Upper lobe of left lung (tissue), 6 donors: ENCODE results near the gene TGFB2. TPM values are rescaled to one million over a fixed set of nuclear protein-coding genes. Genes with fewer than 3 reads are reported as not detected.

Experiments used
- ATAC-seq, 2 donors: fragments of 200-7000 bp; cut with Tn5 transposase; one replicate each; pipeline ENCODE4 v1.9.1; 2022; ENCODE audit warnings: mild to moderate bottlenecking in 2 of 2, moderate library complexity in 2 of 2; ENCODE audit not compliant: low FRiP score in 2 of 2
- DNase-seq, 2 donors: peaks; one replicate each; pipeline ENCODE4 v3.0.0-alpha.2; 2019 to 2020
- H3K27ac ChIP-seq, 4 donors: fragments of 200-600 bp; sonication (generic); one replicate each; pipeline ENCODE4 v1.5.1; 2016 to 2019
- H3K27me3 ChIP-seq, 4 donors: fragments of 200-600 bp; sonication (generic); one replicate each; pipeline ENCODE4 v1.5.1; 2017 to 2019
- H3K36me3 ChIP-seq, 4 donors: fragments of 200-600 bp; sonication (generic); one replicate each; pipeline ENCODE4 v1.5.1; 2016 to 2019
- H3K4me1 ChIP-seq, 4 donors: fragments of 200-600 bp; sonication (generic); one replicate each; pipeline ENCODE4 v1.5.1; 2018 to 2019
- H3K4me3 ChIP-seq, 4 donors: fragments of 200-600 bp; sonication (generic); one replicate each; pipeline ENCODE4 v1.5.1; 2017 to 2019; ENCODE audit warnings: mild to moderate bottlenecking in 2 of 4, moderate library complexity in 1 of 4
- H3K9me3 ChIP-seq, 4 donors: fragments of 200-600 bp; sonication (generic); one replicate each; pipeline ENCODE4 v1.5.1; 2018 to 2019
- EP300 ChIP-seq, 4 donors: sonication (generic); formaldehyde crosslinking; IDR thresholded peaks; one replicate each; pipeline ENCODE4 v1.5.1; 2017; ENCODE audit warnings: antibody characterized with exemption in 4 of 4, control low read depth in 2 of 4
- POLR2A ChIP-seq, 4 donors: fragments of 450-650 bp; IDR thresholded peaks; one replicate each; pipeline ENCODE4 v1.5.1; 2016 to 2017; ENCODE audit warnings: antibody characterized with exemption in 4 of 4, mild to moderate bottlenecking in 2 of 4
- POLR2AphosphoS5 ChIP-seq, 2 donors: sonication (generic); formaldehyde crosslinking; IDR thresholded peaks; one replicate each; pipeline ENCODE4 v1.5.1; 2017; ENCODE audit warnings: antibody characterized with exemption in 2 of 2
- WGBS, 2 donors: methylation state at CpG; one replicate each; pipeline ENCODE4 v1.1.5; 2017 to 2018; 5-methylcytosine and 5-hydroxymethylcytosine counted together
- total RNA-seq, 6 donors: library from RNA; depleted of rRNA in 4 of 6; stranded (reverse); fragments of >200 nt in 4 of 6; gene quantifications; one replicate each; pipeline versions ENCODE4 v1.1.0 to v1.2.1, GENCODE V29; 2016 to 2021
- TF ChIP-seq, protein P1 (sequence below), 6 experiments: fragments of 450-650 bp in 4 of 6; fragments of 200-600 bp in 2 of 6; sonication (generic) in 2 of 6; IDR thresholded peaks; one replicate each; pipeline ENCODE4 v1.5.1; 2016 to 2019; ENCODE audit warnings: antibody characterized with exemption in 6 of 6
- donor health status: DM: no; HTN: no; CAD: no; lungs with moderate emphysema.
- donor health status: DM: no; HTN: yes; CAD: no; lungs with severe emphysema.

The TGFB2 gene
- total RNA-seq, 6 donors from 2014 or later = 4.2 to 13.7 (median 9.9) TPM

DNA sequence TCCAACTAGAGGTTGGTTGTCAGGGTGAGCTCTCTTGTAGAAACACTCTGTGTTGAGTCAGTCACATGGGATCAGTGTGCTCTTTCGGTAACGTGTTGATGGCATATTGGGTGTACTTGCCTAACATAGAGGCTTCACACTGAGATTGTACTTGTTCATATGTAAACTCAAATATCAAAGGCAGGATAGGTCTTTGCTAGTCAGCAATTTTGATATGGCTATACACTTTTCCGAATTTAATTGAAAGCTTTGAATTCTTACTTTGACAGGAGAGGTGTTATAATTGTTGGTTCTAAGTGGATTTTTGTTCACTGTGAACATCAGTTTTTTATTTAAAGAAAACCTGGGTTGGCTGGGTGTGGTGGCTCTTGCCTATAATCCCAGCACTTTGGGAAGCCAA is 16.4 kb upstream of the TGFB2 start:
- H3K9me3 ChIP-seq = no peaks in the 10 kb centered on the region
- 79 to 87% methylated on average over 3 of the region's 3 CpGs for WGBS, 2 donors
- H3K36me3 ChIP-seq = peaks cover 0 to 20% (median 7%) of the 10 kb centered on the region in 4 donors

DNA sequence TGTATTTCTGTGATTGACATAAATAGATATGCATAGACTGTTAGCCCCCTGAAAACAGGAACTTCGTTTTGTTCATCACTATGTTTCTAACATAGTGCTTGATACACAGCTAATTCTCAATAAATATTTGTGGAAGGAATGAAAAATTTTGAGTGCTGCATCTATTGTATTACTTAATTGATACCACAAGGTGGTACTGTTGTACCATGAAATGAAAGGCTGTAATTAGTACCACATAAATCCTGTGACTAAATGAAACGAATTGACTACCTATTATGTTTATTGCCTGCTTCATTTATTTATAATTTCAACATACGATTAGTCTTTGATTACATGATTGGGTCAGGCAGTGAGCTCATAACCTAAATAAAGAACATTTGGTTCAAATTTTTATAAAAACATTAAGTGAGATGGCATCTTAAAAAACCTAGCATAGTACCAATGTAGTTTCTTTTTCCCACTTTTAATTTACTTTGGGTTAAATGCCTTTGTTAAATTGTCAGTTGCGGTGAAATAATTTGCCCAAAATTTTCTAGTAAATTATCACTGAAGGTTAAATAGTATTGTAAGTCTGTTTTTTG is 15.0 kb upstream of the TGFB2 start:
- Histone ChIP-seq H3K36me3 (peaks cover 0 to 8% (median 0%) of the 10 kb centered on the region in 4 donors), H3K27me3 (no peaks in the 10 kb centered on the region), H3K27ac (no peak overlapping the region), H3K4me3 (no peak overlapping the region), H3K4me1 (no peaks in the 10 kb centered on the region), H3K9me3 (no peaks in the 10 kb centered on the region)
- 24 to 26% methylated on average over 4 of the region's 4 CpGs for WGBS, 2 donors
- peak in 1 of 2 donors; percentile 78 for ATAC-seq
- DNase-seq = no peak
- TF ChIP-seq, protein P1, sequence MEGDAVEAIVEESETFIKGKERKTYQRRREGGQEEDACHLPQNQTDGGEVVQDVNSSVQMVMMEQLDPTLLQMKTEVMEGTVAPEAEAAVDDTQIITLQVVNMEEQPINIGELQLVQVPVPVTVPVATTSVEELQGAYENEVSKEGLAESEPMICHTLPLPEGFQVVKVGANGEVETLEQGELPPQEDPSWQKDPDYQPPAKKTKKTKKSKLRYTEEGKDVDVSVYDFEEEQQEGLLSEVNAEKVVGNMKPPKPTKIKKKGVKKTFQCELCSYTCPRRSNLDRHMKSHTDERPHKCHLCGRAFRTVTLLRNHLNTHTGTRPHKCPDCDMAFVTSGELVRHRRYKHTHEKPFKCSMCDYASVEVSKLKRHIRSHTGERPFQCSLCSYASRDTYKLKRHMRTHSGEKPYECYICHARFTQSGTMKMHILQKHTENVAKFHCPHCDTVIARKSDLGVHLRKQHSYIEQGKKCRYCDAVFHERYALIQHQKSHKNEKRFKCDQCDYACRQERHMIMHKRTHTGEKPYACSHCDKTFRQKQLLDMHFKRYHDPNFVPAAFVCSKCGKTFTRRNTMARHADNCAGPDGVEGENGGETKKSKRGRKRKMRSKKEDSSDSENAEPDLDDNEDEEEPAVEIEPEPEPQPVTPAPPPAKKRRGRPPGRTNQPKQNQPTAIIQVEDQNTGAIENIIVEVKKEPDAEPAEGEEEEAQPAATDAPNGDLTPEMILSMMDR (IDR thresholded peaks at IDR 0.05) = peak; percentile 35 to 76 (median 68)
- no peak for TF ChIP-seq POLR2A (IDR thresholded peaks at IDR 0.05)

More for the DNA sequence above, 16.4 kb upstream of the TGFB2 start:
- no peak overlapping the region for H3K27ac ChIP-seq
- TF ChIP-seq EP300 (IDR thresholded peaks at IDR 0.05) (no peak), POLR2A (IDR thresholded peaks at IDR 0.05) (no peak)
- no peak for ATAC-seq
- H3K4me3 ChIP-seq = no peak overlapping the region
- no peaks in the 10 kb centered on the region for H3K4me1 ChIP-seq
- DNase-seq = no peak
- H3K27me3 ChIP-seq = no peaks in the 10 kb centered on the region

DNA sequence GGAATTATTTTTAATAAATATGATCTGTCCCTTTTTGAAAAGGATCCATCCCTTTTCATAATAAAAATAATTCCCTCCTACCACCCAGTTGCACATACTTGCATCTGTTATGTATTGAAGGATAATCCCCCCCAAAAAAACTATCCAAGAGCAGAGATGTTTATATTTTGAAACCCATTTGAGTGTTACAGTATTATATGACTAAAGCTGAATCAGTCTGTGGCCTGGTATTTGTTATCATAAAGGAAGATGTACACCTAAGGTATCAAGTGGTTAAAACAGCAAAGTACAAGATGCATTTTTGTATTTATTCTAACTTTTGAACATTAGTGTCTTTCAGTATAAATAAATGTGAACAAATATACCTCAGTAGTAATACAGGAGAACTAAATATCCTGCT is 12.7 kb upstream of the TGFB2 start:
- ATAC-seq (no peak), DNase-seq (no peak)
- TF ChIP-seq, protein P1 (IDR thresholded peaks at IDR 0.05) = no peak
- TF ChIP-seq EP300 (IDR thresholded peaks at IDR 0.05) = no peak
- no peak for TF ChIP-seq POLR2A (IDR thresholded peaks at IDR 0.05)
- TF ChIP-seq POLR2AphosphoS5 (IDR thresholded peaks at IDR 0.05) = no peak
- Histone ChIP-seq H3K27me3 (no peaks in the 10 kb centered on the region), H3K4me1 (no peaks in the 10 kb centered on the region), H3K4me3 (no peak overlapping the region), H3K27ac (no peak overlapping the region), H3K9me3 (no peaks in the 10 kb centered on the region), H3K36me3 (peaks cover 0 to 4% (median 0%) of the 10 kb centered on the region in 4 donors)

DNA sequence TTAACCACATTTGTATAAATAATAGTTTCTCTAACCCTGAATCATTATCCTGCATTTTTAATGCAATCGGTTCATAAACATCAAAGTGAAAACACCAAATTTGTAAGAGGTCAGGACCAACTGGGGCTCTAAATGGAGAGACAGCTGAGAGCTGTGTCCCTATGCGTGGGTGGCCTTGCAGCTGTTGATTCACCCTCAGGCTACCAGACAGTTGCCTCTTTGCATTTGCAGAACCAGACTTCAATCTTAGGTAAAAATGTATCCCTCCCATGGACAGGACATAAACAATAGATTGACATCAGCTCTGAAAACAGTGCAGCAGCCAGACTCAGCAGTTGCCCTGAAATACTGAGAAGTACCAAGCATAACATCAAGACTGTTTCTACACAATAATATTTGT is 8.8 kb upstream of the TGFB2 start:
- Histone ChIP-seq H3K27ac (no peak overlapping the region), H3K4me3 (no peak overlapping the region), H3K9me3 (no peaks in the 10 kb centered on the region), H3K27me3 (no peaks in the 10 kb centered on the region), H3K36me3 (no peaks in the 10 kb centered on the region), H3K4me1 (no peaks in the 10 kb centered on the region)
- no peak for ATAC-seq
- no peak for DNase-seq
- WGBS, 2 donors = 82 to 90% methylated on average over 2 of the region's 2 CpGs
- TF ChIP-seq, protein P1 (IDR thresholded peaks at IDR 0.05) = no peak
- TF ChIP-seq EP300 (IDR thresholded peaks at IDR 0.05) (no peak), POLR2AphosphoS5 (IDR thresholded peaks at IDR 0.05) (no peak), POLR2A (IDR thresholded peaks at IDR 0.05) (no peak)

DNA sequence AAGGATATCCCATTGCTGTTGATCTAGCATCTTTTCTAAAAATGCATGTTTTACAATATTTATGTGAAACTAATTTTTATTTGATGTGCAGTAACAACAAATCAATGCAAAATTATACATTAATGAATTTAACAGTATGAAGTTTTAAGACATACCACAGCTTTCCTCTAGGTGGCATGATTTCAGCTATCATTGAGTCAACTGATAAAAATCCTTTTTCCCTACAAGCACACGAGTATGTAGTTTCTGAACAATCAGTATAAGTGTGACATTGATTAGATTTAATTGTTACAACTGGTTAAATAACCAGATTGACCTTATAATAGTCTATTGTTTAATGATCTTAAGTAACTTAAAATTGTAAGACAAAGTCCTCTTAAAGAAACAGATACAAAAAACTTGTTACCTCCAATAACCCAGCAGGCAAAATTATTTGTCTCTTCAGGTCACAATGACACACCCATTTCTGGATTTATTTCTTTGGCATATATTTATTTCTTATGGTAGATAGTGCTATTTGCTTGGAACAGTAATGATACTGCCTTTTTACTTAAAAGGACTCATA is 5.8 kb upstream of the TGFB2 start:
- H3K4me1 ChIP-seq = no peaks in the 10 kb centered on the region
- peak in 1 of 2 donors; percentile 69 for ATAC-seq
- no peak overlapping the region for H3K4me3 ChIP-seq
- no peak for DNase-seq
- no peaks in the 10 kb centered on the region for H3K27me3 ChIP-seq
- TF ChIP-seq, protein P1 (IDR thresholded peaks at IDR 0.05) = peak; percentile 37 to 72 (median 68)
- TF ChIP-seq EP300 (IDR thresholded peaks at IDR 0.05) = no peak
- H3K36me3 ChIP-seq = no peaks in the 10 kb centered on the region
- 0 to 4% methylated on average over 1 of the region's 1 CpG for WGBS, 2 donors
- no peak overlapping the region for H3K27ac ChIP-seq
- H3K9me3 ChIP-seq = no peaks in the 10 kb centered on the region
